ENCODE results near the gene KRT32. TPM values are rescaled to one million over a fixed set of nuclear protein-coding genes. Genes with fewer than 3 reads are reported as not detected.
A peak's percentile ranks its signal among the peaks of the same experiment; 100 is the strongest.

Gene KRT32
- total and polyA plus RNA-seq, 9 of the 15 experiments (the other 6 are each of a cell fraction or from before 2014, with no cell fraction given) = not detected

DNA sequence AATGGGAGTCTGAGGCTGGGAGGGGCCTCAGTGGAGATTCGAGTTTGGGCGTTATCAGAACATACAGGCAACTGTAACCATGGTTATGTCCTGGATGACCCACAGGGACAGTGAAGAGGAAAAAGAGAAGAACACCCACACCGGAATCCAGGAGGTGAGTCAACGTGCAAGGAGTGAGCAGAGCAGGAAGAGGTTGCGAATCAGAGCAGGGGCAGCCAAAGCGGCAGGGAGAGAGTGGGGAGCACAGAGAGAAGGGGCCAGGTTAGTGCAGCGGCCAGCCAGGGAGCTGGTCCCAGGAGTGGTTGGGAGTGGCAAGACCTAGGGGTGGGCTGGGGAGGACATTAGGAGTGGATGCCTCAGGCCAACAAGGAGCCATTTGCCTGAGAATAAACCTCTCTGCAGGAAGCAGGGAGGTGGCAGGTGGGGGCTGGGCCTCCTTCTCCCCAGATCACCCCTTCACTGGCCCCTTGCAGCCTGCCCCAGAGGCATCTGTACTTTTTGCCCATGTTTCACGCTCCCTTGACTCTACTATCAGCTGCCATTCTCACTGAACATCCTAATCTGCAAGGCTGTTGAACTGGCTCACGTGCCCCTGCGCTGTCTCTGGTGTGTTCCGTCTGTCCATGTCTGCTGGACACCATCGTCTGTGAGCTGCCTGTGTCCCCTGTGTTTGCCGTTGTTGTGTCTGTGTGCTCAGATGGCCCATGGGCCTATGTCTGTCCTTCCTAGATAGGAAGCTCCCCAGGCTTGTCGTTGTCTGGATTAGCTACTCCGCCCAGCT is 33.1 kb upstream of the KRT32 start (continued):
- TF ChIP-seq SMAD1 (IDR thresholded peaks at IDR 0.05; ENCODE audit: low read depth, low read length, partially characterized antibody) (peak; percentile 45), ZBTB33 (CRISPR knock-in tag; IDR thresholded peaks at IDR 0.05) (0 out of 2 replicates have a peak, but pooled peaks have one; percentile 17), MYNN (IDR thresholded peaks at IDR 0.05) (peak; percentile 72; the same call in 1 of the 2 replicates), MYNN (CRISPR knock-in tag; IDR thresholded peaks at IDR 0.05) (no peak), JUN (IDR thresholded peaks at IDR 0.05; ENCODE audit: borderline replicate concordance, low read depth, low read length) (peak; percentile 39; the same call in 1 of the 2 replicates), JUN (CRISPR knock-in tag; IDR thresholded peaks at IDR 0.05; ENCODE audit: borderline replicate concordance) (no peak), CBX8 (IDR thresholded peaks at IDR 0.05; ENCODE audit: borderline replicate concordance, extremely low read depth, low read depth, low read length, poor library complexity, severe bottlenecking) (no peak), RNF2 (IDR thresholded peaks at IDR 0.05) (no peak), EGR1 (conservative IDR thresholded peaks at IDR 0.05) (peak; percentile 76), SPI1 (IDR thresholded peaks at IDR 0.05; ENCODE audit: borderline replicate concordance, low read depth, low read length) (0 out of 2 replicates have a peak, but pooled peaks have one; percentile 3), MBD2 (IDR thresholded peaks at IDR 0.05; ENCODE audit: borderline replicate concordance, low read depth) (peak; percentile 11; the same call in 1 of the 2 replicates), TCF3 (CRISPR knock-in tag; IDR thresholded peaks at IDR 0.05) (peak; percentile 60), FOSL1 (tag; conservative IDR thresholded peaks at IDR 0.05) (peak; percentile 86), ZNF609 (CRISPR knock-in tag; IDR thresholded peaks at IDR 0.05; ENCODE audit: borderline replicate concordance) (no peak), RFX1 (IDR thresholded peaks at IDR 0.05) (peak; percentile 94), SREBF2 (CRISPR knock-in tag; IDR thresholded peaks at IDR 0.05) (0 out of 2 replicates have a peak, but pooled peaks have one; percentile 67), TBP (optimal IDR thresholded peaks at IDR 0.05; ENCODE audit: low read depth, low read length) (peak; percentile 23), TFAP4 (CRISPR knock-in tag; IDR thresholded peaks at IDR 0.05; ENCODE audit: borderline replicate concordance) (0 out of 2 replicates have a peak, but pooled peaks have one; percentile 32), NR4A1 (CRISPR knock-in tag; IDR thresholded peaks at IDR 0.05) (no peak), NR4A1 (tag; IDR thresholded peaks at IDR 0.05) (peak; percentile 56; the same call in 1 of the 2 replicates), POLR2A (conservative IDR thresholded peaks at IDR 0.05) (peak; percentile 66)
